CD4-positive, alpha-beta T cell treated with Interleukin-17A for 4 hours (primary cell): Measurements from ENCODE around the gene URB2.

Experiments
- DNase-seq: peaks from one replicate; pipeline ENCODE4 v3.0.0-alpha.2; 2020; ENCODE audit warnings: mixed read lengths

The URB2 gene

GRCh38 chr1:229648406-229648805 is 22.4 kb downstream of the URB2 start:
- no peak for DNase-seq

DNA sequence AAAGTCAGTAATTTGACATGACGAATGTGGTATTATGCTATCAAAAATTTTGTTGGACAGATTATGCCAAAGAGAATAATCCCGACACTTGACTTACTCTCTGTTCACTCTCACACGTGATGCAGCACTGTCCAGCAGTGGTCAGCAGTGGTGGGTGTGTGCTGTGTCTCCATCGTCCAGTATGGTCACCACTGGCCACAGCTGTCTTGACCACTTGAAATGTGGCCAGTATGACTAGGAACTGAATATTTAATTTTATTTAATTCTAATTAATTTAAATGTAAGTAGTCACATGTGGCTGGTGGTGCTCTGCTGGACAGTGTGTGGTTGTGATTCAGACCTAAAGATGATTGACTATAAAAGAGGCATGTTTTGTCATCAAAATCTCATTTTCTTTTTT is 24.0 kb downstream of the URB2 start:
- DNase-seq: no peak

DNA sequence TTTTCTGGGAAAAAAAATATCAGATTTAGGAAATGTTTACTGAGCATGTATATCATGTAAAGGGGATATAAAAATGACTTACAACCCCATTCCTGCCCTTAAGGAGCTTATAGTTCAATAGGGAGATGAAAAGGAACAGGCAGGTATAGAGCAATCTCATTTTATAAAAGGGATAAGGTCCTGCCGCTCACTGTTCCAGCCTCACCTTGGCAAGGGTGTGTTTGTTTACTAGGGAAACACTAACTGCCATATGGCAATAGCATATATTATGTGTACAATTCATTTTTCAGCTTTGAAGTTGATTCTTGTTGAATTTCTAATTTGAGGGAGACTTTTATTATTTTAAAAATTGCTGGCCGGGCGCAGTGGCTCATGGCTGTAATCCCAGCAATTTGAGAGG is 25.5 kb downstream of the URB2 start:
- DNase-seq: no peak

- DNase-seq: no peak
Observed at GRCh38 chr1:229653420-229653819, 27.4 kb downstream of the URB2 start.

GRCh38 chr1:229655781-229656180 is 29.7 kb downstream of the URB2 start:
- no peak for DNase-seq

- DNase-seq: no peak
Observed at GRCh38 chr1:229657993-229658755, 32.1 kb downstream of the URB2 start.

DNA sequence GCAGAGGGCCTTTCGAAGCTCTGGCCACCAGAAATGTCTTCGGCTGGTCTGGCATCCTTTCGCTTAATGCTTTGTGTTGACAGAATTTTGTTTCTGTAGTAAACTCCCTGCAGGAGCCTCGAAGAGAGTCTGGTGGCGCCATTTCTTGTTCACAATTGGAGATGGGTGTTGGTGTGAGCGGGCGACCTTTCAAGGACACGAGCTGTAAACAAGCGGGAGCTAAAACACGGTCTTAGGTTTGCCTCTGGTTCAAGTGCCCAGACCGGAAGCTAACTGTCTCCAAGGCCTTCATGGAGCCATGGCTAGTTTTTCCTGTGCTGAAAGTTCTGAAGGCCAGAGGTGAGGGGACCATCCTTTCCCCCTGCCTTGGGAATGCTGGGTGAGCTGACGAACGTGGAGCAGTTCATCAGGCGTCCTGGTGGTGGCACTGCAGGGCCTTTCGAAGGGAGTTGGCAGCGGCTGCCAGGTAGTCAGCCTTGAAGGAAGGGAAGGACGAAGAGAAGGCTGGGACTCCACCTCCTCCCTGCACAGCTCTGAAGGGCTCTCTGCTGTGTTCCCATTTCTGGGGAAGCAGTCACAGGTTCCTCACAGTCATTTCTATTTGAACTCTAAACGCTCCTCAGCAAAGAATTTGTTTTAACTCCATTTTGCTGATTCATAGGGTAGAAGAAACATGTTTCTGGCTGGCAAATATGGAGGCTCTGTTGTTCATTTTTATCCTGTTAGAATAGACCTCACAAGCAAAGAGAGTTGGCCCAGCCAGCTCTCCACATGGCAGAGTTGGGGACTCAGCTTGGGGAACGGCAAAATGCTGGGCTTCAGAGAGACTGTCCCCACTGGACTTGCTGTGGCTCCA is 35.2 kb downstream of the URB2 start:
- DNase-seq: peak; percentile 80

DNA sequence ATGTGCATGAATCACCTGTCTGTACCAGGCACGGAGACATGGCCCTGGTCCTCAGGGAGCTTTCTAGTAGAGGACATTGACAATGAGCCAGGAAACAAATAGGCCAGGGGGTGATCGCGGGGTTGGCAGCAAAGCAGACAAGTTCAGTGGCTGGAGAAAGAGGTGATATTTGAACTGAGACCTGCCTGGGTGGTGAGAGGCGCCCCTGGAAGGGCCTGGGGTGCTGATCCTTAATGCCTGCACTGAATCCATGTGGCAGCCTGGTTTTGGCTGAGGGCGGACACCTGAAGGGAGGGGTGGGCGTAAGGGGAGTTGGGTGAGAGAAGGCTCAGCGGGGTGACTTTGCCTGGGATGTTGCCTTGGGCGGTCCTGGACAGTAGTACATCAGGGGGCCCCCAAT is 35.9 kb downstream of the URB2 start:
- no peak for DNase-seq

DNA sequence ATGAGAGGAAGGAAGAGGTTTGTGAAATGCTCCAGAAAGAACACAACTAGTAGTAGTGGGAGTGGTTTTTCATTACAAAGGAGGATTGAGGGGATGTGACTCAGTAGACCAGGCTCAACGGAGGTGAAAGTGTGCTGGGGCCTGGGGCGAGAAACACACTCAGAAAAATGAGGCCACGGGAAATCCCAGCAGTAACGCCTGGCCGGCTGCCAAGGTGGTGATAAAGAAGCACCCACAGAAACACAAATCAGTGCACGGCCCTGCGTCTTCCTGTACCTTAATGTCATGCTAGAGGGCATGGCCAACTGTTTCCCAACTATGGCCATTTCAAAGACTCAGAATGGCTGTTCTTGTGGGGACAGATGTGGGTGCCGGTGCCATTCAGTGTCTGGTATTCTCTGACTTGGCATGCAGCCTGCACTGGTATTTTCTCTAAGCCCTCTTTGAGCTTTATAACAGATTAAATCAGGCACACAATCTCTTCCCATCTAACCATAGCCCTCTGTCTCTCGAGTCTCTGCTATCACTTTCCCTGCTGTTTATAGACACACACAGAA is 38.2 kb downstream of the URB2 start:
- peak; percentile 90 for DNase-seq

- DNase-seq: no peak
Observed at GRCh38 chr1:229665912-229666558, 40.0 kb downstream of the URB2 start.

DNA sequence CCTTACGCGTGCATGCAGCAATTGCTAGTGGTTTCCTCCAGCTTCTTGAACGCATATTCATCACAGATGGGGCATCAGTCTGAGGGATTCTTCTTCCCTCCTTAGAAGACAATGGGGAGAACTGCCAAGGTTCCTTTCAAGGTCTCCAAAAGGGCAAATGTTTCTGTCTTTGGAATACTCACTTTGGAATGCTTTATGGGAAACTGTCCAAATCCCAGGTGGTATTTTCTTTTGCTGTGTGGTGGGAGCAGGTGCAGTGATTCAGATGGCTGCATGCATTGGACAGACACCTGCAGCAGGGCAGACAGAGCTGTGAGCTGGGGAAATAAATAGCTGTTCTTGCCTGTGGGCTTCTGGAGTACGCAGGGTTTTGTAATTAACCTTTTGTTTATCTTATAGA is 40.5 kb downstream of the URB2 start:
- DNase-seq: no peak

GRCh38 chr1:229669333-229669732 is 43.3 kb downstream of the URB2 start:
- no peak for DNase-seq

GRCh38 chr1:229671310-229671709 is 45.3 kb downstream of the URB2 start:
- DNase-seq: no peak

GRCh38 chr1:229672246-229672645 is 46.2 kb downstream of the URB2 start:
- DNase-seq: no peak

DNA sequence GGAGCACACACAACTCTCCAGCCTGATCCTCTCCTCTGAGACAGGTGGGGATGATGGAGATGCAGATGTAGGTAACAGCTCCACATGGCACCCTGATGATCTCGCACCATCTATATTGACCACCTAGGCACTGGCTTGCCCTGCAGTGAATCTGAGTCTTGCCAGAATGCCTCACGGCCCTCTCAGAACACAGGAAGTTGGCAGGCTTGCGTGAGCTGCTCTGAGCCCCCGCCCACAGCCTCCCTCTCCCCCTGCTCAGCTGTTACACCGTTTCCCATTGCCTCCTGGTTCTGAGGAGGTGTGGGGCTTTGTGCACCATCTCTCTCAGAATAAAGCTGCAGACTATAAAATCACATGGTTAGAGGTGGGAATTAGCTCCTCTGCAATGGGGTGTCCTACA is 48.0 kb downstream of the URB2 start:
- peak; percentile 33 for DNase-seq

DNA sequence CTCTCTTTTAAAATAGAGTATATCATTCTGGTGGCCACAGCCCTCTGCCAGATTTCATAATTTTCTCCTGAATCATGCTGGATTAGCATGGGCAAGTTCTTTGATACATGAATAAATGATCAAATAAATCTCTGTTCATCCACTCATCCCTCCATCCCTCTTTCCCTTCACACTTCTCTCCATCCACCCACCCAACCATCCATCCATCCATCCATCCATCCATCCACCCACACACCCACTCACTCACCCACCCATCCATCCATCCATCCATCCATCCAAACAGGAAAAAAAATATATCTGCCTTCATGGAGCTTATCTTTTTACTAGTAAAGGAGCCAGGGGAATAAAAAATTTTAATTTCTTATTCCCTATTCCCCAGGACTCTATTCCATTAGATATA is 49.3 kb downstream of the URB2 start:
- no peak for DNase-seq

DNA sequence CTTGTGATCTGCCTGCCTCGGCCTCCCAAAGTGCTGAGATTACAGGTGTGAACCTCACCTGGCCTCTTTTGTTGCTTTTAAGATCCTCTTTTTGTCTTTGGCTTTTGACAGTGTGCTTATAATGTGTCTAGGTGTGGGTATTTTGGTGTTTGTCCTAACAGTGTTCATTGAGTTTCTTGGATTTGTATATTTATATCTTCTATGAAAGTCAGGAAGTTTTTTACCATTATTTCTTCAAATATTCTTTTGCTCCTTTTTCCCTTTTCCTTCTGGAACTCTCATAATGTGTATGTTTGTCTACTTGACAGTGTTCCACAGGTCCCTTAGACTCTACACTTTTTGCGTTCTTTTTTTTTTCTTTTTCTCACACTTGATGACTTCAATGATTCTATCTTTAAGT is 59.1 kb downstream of the URB2 start:
- no peak for DNase-seq

DNA sequence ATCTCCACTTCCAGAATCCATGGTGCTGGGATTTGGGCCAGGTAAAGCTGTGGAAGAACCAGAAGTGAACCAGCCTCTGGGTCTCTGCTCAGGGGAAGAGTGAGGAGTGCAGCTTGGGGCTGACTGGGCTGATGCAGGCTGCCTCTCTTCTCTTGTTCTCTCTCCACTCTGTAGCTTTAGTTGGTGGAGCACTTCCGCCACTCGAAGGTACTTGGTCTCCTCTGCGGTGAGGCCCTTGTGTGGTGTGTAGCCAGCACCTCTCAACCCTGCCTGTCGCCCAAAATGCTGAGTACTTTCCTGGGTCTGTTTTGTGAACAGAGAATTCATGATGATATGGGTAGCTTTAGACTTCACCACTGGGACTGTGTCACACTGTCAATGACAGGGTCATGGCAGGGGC is 63.2 kb downstream of the URB2 start:
- DNase-seq: peak; percentile 16

GRCh38 chr1:229689904-229690303 is 63.9 kb downstream of the URB2 start:
- no peak for DNase-seq

DNA sequence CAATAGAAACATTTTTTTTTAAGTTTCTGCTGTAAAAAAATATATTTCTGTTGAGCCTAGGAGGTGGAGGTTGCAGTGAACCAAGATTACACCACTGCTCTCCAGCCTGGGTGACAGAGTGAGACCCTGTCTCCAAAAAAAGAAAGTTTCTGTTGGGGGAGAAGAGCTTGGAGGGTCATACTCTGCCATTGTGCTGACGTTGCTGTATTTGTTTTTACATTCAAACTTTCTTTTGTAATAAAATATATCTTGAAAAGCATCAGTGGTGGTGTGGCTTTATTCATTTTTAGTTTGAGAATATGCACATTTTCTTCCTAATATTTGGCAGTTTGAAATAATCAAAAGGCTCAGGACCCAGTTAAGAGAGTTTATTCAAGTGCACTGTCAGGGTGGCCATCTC is 64.6 kb downstream of the URB2 start:
- no peak for DNase-seq

- DNase-seq: no peak
Observed at GRCh38 chr1:229691362-229691761, 65.3 kb downstream of the URB2 start.

DNA sequence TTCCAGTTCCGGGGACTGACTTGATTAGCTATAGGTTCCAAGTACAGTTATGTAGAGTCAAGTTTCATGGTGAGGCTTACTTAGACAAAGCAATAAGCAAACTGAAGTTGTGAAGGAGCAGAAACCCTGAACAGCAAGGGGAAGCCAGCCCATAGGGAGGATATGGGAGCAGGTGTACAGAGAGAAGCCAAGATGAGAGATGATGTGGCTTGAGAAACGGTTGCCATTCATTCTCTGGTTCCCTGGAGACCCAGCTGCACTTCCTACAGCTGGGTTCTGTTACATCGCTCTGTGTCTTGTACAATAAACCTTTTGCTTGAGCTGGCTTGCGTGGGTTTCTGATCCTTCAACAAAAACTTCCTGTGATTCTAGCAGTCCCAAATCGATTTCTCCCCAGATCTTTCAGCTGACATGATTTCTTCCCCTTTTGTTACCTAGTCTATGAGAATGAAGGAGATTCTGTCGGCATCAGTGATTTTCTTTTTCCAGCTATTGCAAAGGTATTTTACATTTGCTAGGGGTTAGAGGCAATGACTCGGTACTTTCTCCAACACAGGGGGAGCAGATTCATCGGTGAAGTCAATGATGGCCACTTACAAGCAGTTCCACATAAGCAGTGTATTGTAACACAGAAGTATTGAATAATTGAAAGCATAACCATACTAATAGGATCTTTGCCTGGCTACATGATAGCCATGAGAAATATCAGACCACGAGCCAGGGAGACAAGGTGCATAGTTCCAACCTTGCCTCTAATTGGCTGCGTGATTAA is 67.3 kb downstream of the URB2 start:
- no peak for DNase-seq
